H1 (cell line): Measurements from ENCODE around the gene COIL. TPM values are rescaled to one million over a fixed set of nuclear protein-coding genes. Genes with fewer than 3 reads are reported as not detected.
A peak's percentile ranks its signal among the peaks of the same experiment; 100 is the strongest.

Experiments used
- CTCF ChIA-PET: fragments of 300-600 bp; sonication (Branson Sonifier 250); formaldehyde crosslinking; loops from one replicate; lab custom pipeline; 2021; ENCODE audit not compliant: partially characterized antibody; lab: Charles Lee
- POLR2A ChIA-PET: fragments of 300-600 bp; sonication (Branson Sonifier 250); formaldehyde crosslinking; loops from one replicate; lab custom pipeline; 2021; ENCODE audit warnings: inconsistent platforms; ENCODE audit not compliant: partially characterized antibody; lab: Charles Lee
- DNase-seq, 2 experiments: peaks; one replicate each; pipeline versions ENCODE4 v3.0.0 to v3.0.0-alpha.2; 2010 to 2022; ENCODE audit warnings: low spot score in 2 of 2, low read depth in 1 of 2, mixed read lengths in 1 of 2
- FAIRE-seq: peaks from 2 replicates; lab custom pipeline; 2011; peaks lifted over from hg19 to GRCh38; lab: Jason Lieb, UNC
- H2AFZ ChIP-seq: 2 replicates; pipeline ENCODE4 v1.8.1; 2012; ENCODE audit warnings: low read length, inconsistent platforms
- H2AK5ac ChIP-seq: 2 replicates; pipeline ENCODE4 v1.6.1; 2013; ENCODE audit warnings: low read depth, low read length
- H2BK120ac ChIP-seq: replicated peaks from 2 replicates; pipeline ENCODE3; 2013; ENCODE audit warnings: low read depth, low read length, inconsistent platforms
- H2BK12ac ChIP-seq: 2 replicates; pipeline ENCODE4 v1.6.1; 2013; ENCODE audit warnings: low read depth, low read length
- H2BK15ac ChIP-seq: 2 replicates; pipeline ENCODE4 v1.6.1; 2013; ENCODE audit warnings: low read length
- H2BK20ac ChIP-seq: 2 replicates; pipeline ENCODE4 v1.6.1; 2013; ENCODE audit warnings: low read length
- H2BK5ac ChIP-seq: 2 replicates; pipeline ENCODE4 v1.6.1; 2013; ENCODE audit warnings: low read depth, low read length
- H3K14ac ChIP-seq: 2 replicates; pipeline ENCODE4 v1.6.1; 2013; ENCODE audit warnings: inconsistent platforms; ENCODE audit not compliant: insufficient read length
- H3K18ac ChIP-seq: 2 replicates; pipeline ENCODE4 v1.6.1; 2013; ENCODE audit warnings: low read length; ENCODE audit errors: extremely low read depth
- H3K23ac ChIP-seq: 2 replicates; pipeline ENCODE4 v1.6.1; 2013; ENCODE audit warnings: inconsistent platforms; ENCODE audit not compliant: insufficient read length
- H3K23me2 ChIP-seq: 2 replicates; pipeline ENCODE4 v1.6.1; 2013; ENCODE audit warnings: low read depth, low read length
- H3K27ac ChIP-seq: 2 replicates; pipeline ENCODE4 v1.6.1; 2011; ENCODE audit warnings: low read depth, low read length, inconsistent platforms
- H3K27me3 ChIP-seq, 4 experiments: replicated peaks in 1 of 4; 1 replicate in 1 of 4; 2 replicates in 3 of 4; pipeline versions ENCODE4 v1.6.1 to v1.8.1; 2011 to 2013; ENCODE audit warnings: low read length in 3 of 4, mild to moderate bottlenecking in 3 of 4, inconsistent platforms in 2 of 4, mixed read lengths in 2 of 4, moderate library complexity in 1 of 4; ENCODE audit not compliant: control insufficient read depth in 3 of 4, insufficient read depth in 3 of 4; ENCODE audit errors: extremely low read depth in 1 of 4
- H3K36me3 ChIP-seq, 4 experiments: 2 replicates each; pipeline versions ENCODE4 v1.6.1 to v1.8.1; 2011 to 2013; ENCODE audit warnings: mild to moderate bottlenecking in 4 of 4, low read length in 3 of 4, moderate library complexity in 2 of 4, control low read depth in 1 of 4, inconsistent platforms in 1 of 4; ENCODE audit not compliant: insufficient read depth in 4 of 4, control insufficient read depth in 2 of 4
- H3K4ac ChIP-seq: replicated peaks from 2 replicates; pipeline ENCODE3; 2013; ENCODE audit warnings: low read length, low read depth, mixed read lengths, inconsistent platforms; ENCODE audit not compliant: insufficient read length
- H3K4me1 ChIP-seq, 4 experiments: replicated peaks in 1 of 4; 1 replicate in 1 of 4; 2 replicates in 3 of 4; pipeline versions ENCODE4 v1.6.1 to v1.8.1; 2011 to 2013; ENCODE audit warnings: low read length in 3 of 4, inconsistent platforms in 2 of 4, mixed read lengths in 1 of 4; ENCODE audit not compliant: insufficient read depth in 4 of 4, control insufficient read depth in 3 of 4
- H3K4me2 ChIP-seq, 2 experiments: 2 replicates each; pipeline versions ENCODE4 v1.6.1 to v1.8.1; 2011 to 2013; ENCODE audit warnings: low read depth in 2 of 2, low read length in 2 of 2, control low read depth in 1 of 2, inconsistent platforms in 1 of 2, mild to moderate bottlenecking in 1 of 2; ENCODE audit not compliant: insufficient read depth in 1 of 2
- H3K4me3 ChIP-seq, 4 experiments: fragments of 200-600, 300-600 bp in 1 of 4; sonication (generic), shearing (Covaris generic), sonication (Bioruptor Twin) in 1 of 4; 2 replicates each; pipeline versions ENCODE4 v1.5.1 to v1.8.1; 2011 to 2016; ENCODE audit warnings: low read length in 4 of 4, low read depth in 3 of 4, control low read depth in 2 of 4, inconsistent platforms in 2 of 4, mild to moderate bottlenecking in 2 of 4, mixed read lengths in 1 of 4, moderate library complexity in 1 of 4; ENCODE audit not compliant: insufficient read depth in 2 of 4; ENCODE audit errors: extremely low read depth in 1 of 4
- H3K56ac ChIP-seq: replicated peaks from 2 replicates; pipeline ENCODE3; 2013; ENCODE audit warnings: low read depth, mild to moderate bottlenecking, mixed read lengths, low read length, inconsistent platforms; ENCODE audit not compliant: insufficient read length
- H3K79me1 ChIP-seq: 2 replicates; pipeline ENCODE4 v1.6.1; 2013; ENCODE audit warnings: low read depth, low read length, control low read depth
- H3K79me2 ChIP-seq, 2 experiments: 2 replicates each; pipeline versions ENCODE4 v1.6.1 to v1.8.1; 2012 to 2013; ENCODE audit warnings: low read length in 2 of 2, mild to moderate bottlenecking in 2 of 2, inconsistent platforms in 1 of 2; ENCODE audit not compliant: insufficient read depth in 2 of 2, control insufficient read depth in 1 of 2
- H3K9ac ChIP-seq, 4 experiments: replicated peaks in 1 of 4; 1 replicate in 1 of 4; 2 replicates in 3 of 4; pipeline versions ENCODE4 v1.6.1 to v1.8.1; 2011 to 2013; ENCODE audit warnings: low read depth in 3 of 4, low read length in 3 of 4, control low read depth in 2 of 4, mild to moderate bottlenecking in 2 of 4, moderate library complexity in 2 of 4, inconsistent platforms in 1 of 4; ENCODE audit errors: extremely low read depth in 1 of 4
- H3K9me3 ChIP-seq, 2 experiments: 2 replicates each; pipeline versions ENCODE4 v1.6.1 to v1.8.1; 2012 to 2013; ENCODE audit warnings: mild to moderate bottlenecking in 2 of 2, moderate library complexity in 2 of 2, control low read depth in 1 of 2, inconsistent platforms in 1 of 2, low read depth in 1 of 2, low read length in 1 of 2, mixed read lengths in 1 of 2; ENCODE audit not compliant: insufficient read depth in 2 of 2
- H4K20me1 ChIP-seq, 2 experiments: replicated peaks in 1 of 2; 2 replicates each; pipeline versions ENCODE3 to v1.8.1; 2011 to 2013; ENCODE audit warnings: inconsistent platforms in 2 of 2, low read length in 2 of 2, mild to moderate bottlenecking in 1 of 2; ENCODE audit not compliant: insufficient read depth in 2 of 2, control insufficient read depth in 1 of 2
- H4K5ac ChIP-seq: 2 replicates; pipeline ENCODE4 v1.6.1; 2013; ENCODE audit warnings: low read length, low read depth, mixed read lengths, inconsistent platforms; ENCODE audit not compliant: insufficient read length
- H4K8ac ChIP-seq: 2 replicates; pipeline ENCODE4 v1.8.0; 2013; ENCODE audit warnings: mild to moderate bottlenecking, moderate library complexity, low read length, inconsistent platforms; ENCODE audit not compliant: insufficient read depth; ENCODE audit errors: extremely low read depth
- H4K91ac ChIP-seq: replicated peaks from 2 replicates; pipeline ENCODE3; 2013; ENCODE audit warnings: low read length, mixed read lengths, inconsistent platforms; ENCODE audit not compliant: insufficient read length
- BACH1 ChIP-seq: IDR thresholded peaks from 2 replicates; pipeline ENCODE4 v1.6.1; 2012; ENCODE audit warnings: low read length, improper control_type of control experiment
- CBX5 ChIP-seq: fragments of 300-800, 300-1000 bp; sonication (generic); IDR thresholded peaks from 2 replicates; pipeline ENCODE4 v1.7.1; 2016; ENCODE audit warnings: antibody characterized with exemption, low read length, low read depth
- KDM1A ChIP-seq: fragments of 200-600, 300-600 bp; sonication (generic); IDR thresholded peaks from 2 replicates; pipeline ENCODE4 v1.7.1; 2016; ENCODE audit warnings: mild to moderate bottlenecking, low read length, borderline replicate concordance
- KDM5A ChIP-seq: fragments of 200-600 bp; IDR thresholded peaks from 2 replicates; pipeline ENCODE4 v1.7.1; 2012; ENCODE audit warnings: mild to moderate bottlenecking, low read length, inconsistent platforms, mixed read lengths
- NANOG ChIP-seq: IDR thresholded peaks from 2 replicates; pipeline ENCODE4 v1.6.1; 2011; ENCODE audit warnings: low read length, low read depth, mild to moderate bottlenecking, inconsistent platforms; ENCODE audit not compliant: insufficient read depth, poor library complexity, severe bottlenecking
- POU5F1 ChIP-seq: IDR thresholded peaks from 2 replicates; pipeline ENCODE4 v1.6.1; 2011; ENCODE audit warnings: low read depth, mild to moderate bottlenecking, low read length, moderate library complexity
- RAD21 ChIP-seq, 2 experiments: IDR thresholded peaks in 1 of 2; conservative IDR thresholded peaks in 1 of 2; 2 replicates each; pipeline ENCODE4 v1.6.1; 2011; ENCODE audit warnings: low read depth in 2 of 2, low read length in 2 of 2, improper control_type of control experiment in 1 of 2, inconsistent platforms in 1 of 2, mild to moderate bottlenecking in 1 of 2, moderate library complexity in 1 of 2
- SP1 ChIP-seq: IDR thresholded peaks from 2 replicates; pipeline ENCODE4 v1.6.1; 2011; ENCODE audit warnings: low read depth, low read length
- SUZ12 ChIP-seq: fragments of 200-600 bp; sonication (generic); IDR thresholded peaks from 2 replicates; pipeline ENCODE4 v1.6.1; 2012; ENCODE audit warnings: mild to moderate bottlenecking, inconsistent platforms, low read length, moderate library complexity, mixed read lengths
- TBP ChIP-seq: IDR thresholded peaks from 2 replicates; pipeline ENCODE4 v1.6.1; 2011; ENCODE audit warnings: low read depth, low read length, improper control_type of control experiment
- WGBS, 2 experiments: shearing (Covaris generic) in 1 of 2; methylation state at CpG; one replicate each; pipeline versions ENCODE4 v1.1.6 to v1.1.7; 2013 to 2015; ENCODE audit warnings: low lambda C conversion rate in 2 of 2, mixed read lengths in 2 of 2, inconsistent platforms in 1 of 2, low coverage in 1 of 2, missing lambda C conversion rate in 1 of 2; ENCODE audit not compliant: insufficient replicate concordance in 2 of 2, insufficient coverage in 1 of 2, insufficient read length in 1 of 2; ENCODE audit errors: extremely low coverage in 1 of 2, missing lambda C conversion rate in 1 of 2; 5-methylcytosine and 5-hydroxymethylcytosine counted together
- polyA plus RNA-seq, 7 experiments: library from polyadenylated mRNA; depleted of rRNA in 3 of 7; stranded (reverse) in 5 of 7; unstranded in 2 of 7; fragments of >200 nt in 5 of 7; fragments of 200-250 nt in 2 of 7; gene quantifications; 1 replicate in 5 of 7; 2 replicates in 1 of 7; 4 replicates in 1 of 7; pipeline versions ENCODE4 v1.2.1 to v1.2.3, GENCODE V29; 2011 to 2013; ENCODE audit warnings: missing spikeins in 2 of 7, mixed read lengths in 2 of 7
- total RNA-seq: library from RNA; stranded (reverse); fragmentation: NEBNext Ultra II Directional; extraction: Animal tissue kit (Norgen Biotek cat#: 25700); gene quantifications from 2 replicates; pipeline ENCODE4 v1.2.1, GENCODE V29; 2021
- TF ChIP-seq, protein P1 (sequence below), 3 experiments: IDR thresholded peaks; 1 replicate in 2 of 3; 2 replicates in 1 of 3; pipeline versions ENCODE4 v1.5.1 to v1.6.1; 2011; ENCODE audit warnings: low read length in 3 of 3, mild to moderate bottlenecking in 3 of 3, inconsistent platforms in 2 of 3, low read depth in 1 of 3, moderate library complexity in 1 of 3; ENCODE audit not compliant: insufficient read depth in 1 of 3; ENCODE audit errors: control extremely low read depth in 1 of 3

The COIL gene
- total and polyA plus RNA-seq, 2 of the 8 experiments (the other 6 are each of a cell fraction or from before 2014, with no cell fraction given) = 5.2 to 23.6 TPM

- H3K79me2 ChIP-seq = peaks cover 0 to 9% of the 10 kb centered on the region in 2 experiments; a peak in 1 of 4 replicates
- H4K5ac ChIP-seq = no peak overlapping the region
- H2AK5ac ChIP-seq = no peak overlapping the region
- peak overlapping the region in 2 of 4 experiments; percentile 34 to 36; a peak in 2 of 7 replicates for H3K9ac ChIP-seq
- ChIA-PET POLR2A (interaction anchor here (1.4 to 2.3 kb wide), 3 partner anchors 12 to 97 kb away, joined by 4 to 11 read pairs (median 8); no protein-coding TSS in a partner anchor), CTCF (interaction anchor here (0.9 to 3.1 kb wide), 4 partner anchors 13 to 26 kb away, joined by 3 to 11 read pairs (median 4); no protein-coding TSS in a partner anchor)
- H2AFZ ChIP-seq = no peak overlapping the region
- DNase-seq (no peak), FAIRE-seq (no peak)
- no peak overlapping the region for H4K8ac ChIP-seq
- H3K14ac ChIP-seq = no peak overlapping the region
- 73% methylated on average over 7 of the region's 7 CpGs; no CpG with 5 or more reads in 1 of the 2 experiments for WGBS, 2 experiments
- H3K23ac ChIP-seq = no peak overlapping the region
- H3K27me3 ChIP-seq = peaks cover 0 to 21% (median 17%) of the 10 kb centered on the region in 4 experiments; a peak in 6 of 7 replicates
- no peak overlapping the region for H3K4ac ChIP-seq
- peak overlapping the region; percentile 49 to 79 (median 72) for H3K4me3 ChIP-seq
- peak overlapping the region; percentile 75; the same call in 1 of the 2 replicates for H3K18ac ChIP-seq
- H2BK12ac ChIP-seq = no peak overlapping the region
- H3K56ac ChIP-seq = no peak overlapping the region
- peaks cover 6% of the 10 kb centered on the region for H3K79me1 ChIP-seq
- H3K4me2 ChIP-seq = peak overlapping the region; percentile 80 to 97
- H4K20me1 ChIP-seq = peaks cover 0 to 5% of the 10 kb centered on the region in 2 experiments
- peaks cover 13% of the 10 kb centered on the region; the same call in 1 of the 2 replicates for H3K23me2 ChIP-seq
- H3K36me3 ChIP-seq = peaks cover 0 to 11% (median under 1%) of the 10 kb centered on the region in 4 experiments; a peak in 5 of 8 replicates
- TF ChIP-seq RAD21 (IDR thresholded peaks at IDR 0.05 in 1 of 2, conservative IDR thresholded peaks at IDR 0.05 in 1 of 2; ENCODE audit: low read depth in 2 of 2, low read length in 2 of 2) (no peak), SUZ12 (no peak), BACH1 (no peak), KDM1A (no peak), POU5F1 (no peak), KDM5A (no peak), SP1 (no peak), CBX5 (no peak), NANOG (no peak), TBP (no peak)
- TF ChIP-seq, protein P1, sequence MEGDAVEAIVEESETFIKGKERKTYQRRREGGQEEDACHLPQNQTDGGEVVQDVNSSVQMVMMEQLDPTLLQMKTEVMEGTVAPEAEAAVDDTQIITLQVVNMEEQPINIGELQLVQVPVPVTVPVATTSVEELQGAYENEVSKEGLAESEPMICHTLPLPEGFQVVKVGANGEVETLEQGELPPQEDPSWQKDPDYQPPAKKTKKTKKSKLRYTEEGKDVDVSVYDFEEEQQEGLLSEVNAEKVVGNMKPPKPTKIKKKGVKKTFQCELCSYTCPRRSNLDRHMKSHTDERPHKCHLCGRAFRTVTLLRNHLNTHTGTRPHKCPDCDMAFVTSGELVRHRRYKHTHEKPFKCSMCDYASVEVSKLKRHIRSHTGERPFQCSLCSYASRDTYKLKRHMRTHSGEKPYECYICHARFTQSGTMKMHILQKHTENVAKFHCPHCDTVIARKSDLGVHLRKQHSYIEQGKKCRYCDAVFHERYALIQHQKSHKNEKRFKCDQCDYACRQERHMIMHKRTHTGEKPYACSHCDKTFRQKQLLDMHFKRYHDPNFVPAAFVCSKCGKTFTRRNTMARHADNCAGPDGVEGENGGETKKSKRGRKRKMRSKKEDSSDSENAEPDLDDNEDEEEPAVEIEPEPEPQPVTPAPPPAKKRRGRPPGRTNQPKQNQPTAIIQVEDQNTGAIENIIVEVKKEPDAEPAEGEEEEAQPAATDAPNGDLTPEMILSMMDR (IDR thresholded peaks at IDR 0.05; ENCODE audit: control extremely low read depth in 1 of 3, insufficient read depth in 1 of 3, low read depth in 1 of 3, low read length in 3 of 3) = no peak
- H3K9me3 ChIP-seq = no peaks in the 10 kb centered on the region
- no peak overlapping the region for H3K27ac ChIP-seq
- no peak overlapping the region for H4K91ac ChIP-seq
- H3K4me1 ChIP-seq = peaks cover 3 to 9% (median 6%) of the 10 kb centered on the region in 4 experiments; a peak in 6 of 7 replicates
- H2BK5ac ChIP-seq = no peak overlapping the region
- no peak overlapping the region for H2BK20ac ChIP-seq
- no peak overlapping the region for H2BK120ac ChIP-seq
- no peak overlapping the region for H2BK15ac ChIP-seq
These were observed 47.9 kb downstream of the COIL start for GRCh38 chr17:56913000-56913311.
